NB4 (cell line): ENCODE measurements around the gene SAMD11.

Experiments
- DNase-seq: peaks from one replicate; pipeline ENCODE4 v3.0.0; 2010; ENCODE audit warnings: low read depth
- H3K4me3 ChIP-seq: one replicate; pipeline ENCODE4 v1.5.1; 2011; ENCODE audit warnings: mild to moderate bottlenecking, low read depth, low read length, moderate library complexity
- CTCF ChIP-seq: IDR thresholded peaks from one replicate; pipeline ENCODE4 v1.5.1; 2012; ENCODE audit warnings: low read depth, low read length
- MAX ChIP-seq: IDR thresholded peaks from 2 replicates; pipeline ENCODE4 v1.6.1; 2011; ENCODE audit warnings: low read depth, low read length
- MYC ChIP-seq: IDR thresholded peaks from 2 replicates; pipeline ENCODE4 v1.6.1; 2011; ENCODE audit warnings: low read depth, low read length
- POLR2A ChIP-seq: IDR thresholded peaks from 2 replicates; pipeline ENCODE4 v1.6.1; 2011; ENCODE audit warnings: mild to moderate bottlenecking; ENCODE audit not compliant: insufficient read length; ENCODE audit errors: extremely low read depth

Gene SAMD11

GRCh38 chr1:938711-939489 lies 15.2 kb downstream of the SAMD11 start:
- no peak for TF ChIP-seq POLR2A
- TF ChIP-seq MAX = no peak
- no peak for TF ChIP-seq MYC
- no peak for TF ChIP-seq CTCF
- peak; percentile 45 for DNase-seq
- no peak overlapping the region for H3K4me3 ChIP-seq

GRCh38 chr1:939511-940106 lies 15.9 kb downstream of the SAMD11 start:
- DNase-seq = no peak
- H3K4me3 ChIP-seq = no peak overlapping the region
- no peak for TF ChIP-seq MYC
- TF ChIP-seq POLR2A = no peak
- no peak for TF ChIP-seq MAX

- no peak overlapping the region for H3K4me3 ChIP-seq
- DNase-seq = peak; percentile 70
- TF ChIP-seq MYC = peak; percentile 5; the same call in 1 of the 2 replicates
- no peak for TF ChIP-seq MAX
Observed at GRCh38 chr1:940107-941014, 16.6 kb downstream of the SAMD11 start.

- no peak for TF ChIP-seq CTCF
- no peak for TF ChIP-seq MYC
- no peak for TF ChIP-seq MAX
- TF ChIP-seq POLR2A = no peak
- H3K4me3 ChIP-seq = no peak overlapping the region
- no peak for DNase-seq
Observed at GRCh38 chr1:941015-941587, 17.4 kb downstream of the SAMD11 start.

GRCh38 chr1:941588-942383 lies 18.1 kb downstream of the SAMD11 start:
- H3K4me3 ChIP-seq = no peak overlapping the region
- DNase-seq = peak; percentile 76
- TF ChIP-seq POLR2A = no peak
- TF ChIP-seq MYC = no peak
- TF ChIP-seq CTCF = no peak

GRCh38 chr1:942411-942821 lies 18.7 kb downstream of the SAMD11 start:
- TF ChIP-seq MAX (no peak), CTCF (no peak), MYC (no peak), POLR2A (no peak)
- H3K4me3 ChIP-seq = no peak overlapping the region

More at GRCh38 chr1:942411-942821, 18.7 kb downstream of the SAMD11 start:
- DNase-seq = no peak
